Urinary bladder (tissue), 4 donors: ENCODE results near the gene UGT1A6. TPM values are rescaled to one million over a fixed set of nuclear protein-coding genes. Genes with fewer than 3 reads are reported as not detected.

ENCODE experiments used
- DNase-seq: peaks from one replicate; pipeline ENCODE4 v3.0.0-alpha.2; 2015; ENCODE audit errors: extremely low spot score
- H3K27ac ChIP-seq: one replicate; pipeline ENCODE4 v1.5.1; 2013; ENCODE audit warnings: low read depth, mild to moderate bottlenecking, moderate library complexity
- H3K36me3 ChIP-seq: one replicate; pipeline ENCODE4 v1.6.1; 2013; ENCODE audit warnings: mild to moderate bottlenecking, moderate library complexity; ENCODE audit not compliant: insufficient read depth
- H3K4me1 ChIP-seq: one replicate; pipeline ENCODE4 v1.6.1; 2013; ENCODE audit warnings: mild to moderate bottlenecking, moderate library complexity; ENCODE audit not compliant: insufficient read depth
- H3K4me3 ChIP-seq: one replicate; pipeline ENCODE4 v1.5.1; 2013; ENCODE audit warnings: low read depth, low read length
- WGBS: extraction: QIAGEN DNeasy Blood & Tissue Kit; methylation state at CpG from one replicate; pipeline ENCODE4 v1.1.7; 2013; 5-methylcytosine and 5-hydroxymethylcytosine counted together
- polyA plus RNA-seq: library from polyadenylated mRNA; stranded (reverse); fragments of 200-250 nt; gene quantifications from one replicate; pipeline ENCODE4 v1.2.3, GENCODE V29; 2013
- total RNA-seq: library from RNA; depleted of rRNA; stranded (reverse); fragments of >200 nt; gene quantifications from one replicate; pipeline ENCODE4 v1.2.3, GENCODE V29; 2014
- donor health status: healthy with polysubstance abuse.
- donor health status: healthy.

UGT1A6 gene
- total and polyA plus RNA-seq, 2 donors = 17.6 to 19.9 TPM

- no peak for DNase-seq
Observed at GRCh38 chr2:233754872-233755611, 62.4 kb downstream of the UGT1A6 start.

GRCh38 chr2:233756429-233757081 lies 63.9 kb downstream of the UGT1A6 start:
- Histone ChIP-seq H3K36me3 (no peaks in the 10 kb centered on the region), H3K4me3 (no peak overlapping the region), H3K27ac (no peak overlapping the region), H3K4me1 (no peaks in the 10 kb centered on the region)
- DNase-seq = no peak
- 72% methylated on average over 7 of the region's 7 CpGs for WGBS

More at GRCh38 chr2:233754872-233755611, 62.4 kb downstream of the UGT1A6 start:
- WGBS = 89% methylated on average over 44 of the region's 44 CpGs
- no peaks in the 10 kb centered on the region for H3K4me1 ChIP-seq
- no peak overlapping the region for H3K27ac ChIP-seq
- H3K36me3 ChIP-seq = no peaks in the 10 kb centered on the region
- no peak overlapping the region for H3K4me3 ChIP-seq

- no peaks in the 10 kb centered on the region for H3K36me3 ChIP-seq
- DNase-seq = no peak
- H3K27ac ChIP-seq = no peak overlapping the region
- H3K4me1 ChIP-seq = no peaks in the 10 kb centered on the region
- H3K4me3 ChIP-seq = no peak overlapping the region
Observed at GRCh38 chr2:233758141-233758540, 65.5 kb downstream of the UGT1A6 start.

GRCh38 chr2:233758849-233759248 lies 66.2 kb downstream of the UGT1A6 start:
- H3K4me3 ChIP-seq = no peak overlapping the region
- DNase-seq = no peak
- WGBS = 84% methylated on average over 2 of the region's 2 CpGs
- H3K36me3 ChIP-seq = no peaks in the 10 kb centered on the region
- H3K4me1 ChIP-seq = no peaks in the 10 kb centered on the region
- peak overlapping the region; percentile 41 for H3K27ac ChIP-seq

GRCh38 chr2:233760043-233760442 lies 67.4 kb downstream of the UGT1A6 start, which contains the start of gene UGT1A1:
Gene UGT1A1 (plus strand): TSS chr2:233760270. CDS start chr2:233760288, 18 bp downstream.
- H3K36me3 ChIP-seq = no peaks in the 10 kb centered on the region
- no peak for DNase-seq
- no peak within 1 kb of the TSS for H3K4me3 ChIP-seq
- 87% methylated on average over 6 of the region's 6 CpGs for WGBS
- no peaks in the 10 kb centered on the region for H3K4me1 ChIP-seq
- H3K27ac ChIP-seq = peak within 1 kb of the TSS; percentile 41

GRCh38 chr2:233761040-233761769 lies 68.5 kb downstream of the UGT1A6 start:
- peak overlapping the region; percentile 54 for H3K27ac ChIP-seq
- WGBS = 62% methylated on average over 4 of the region's 4 CpGs
- no peak overlapping the region for H3K4me3 ChIP-seq
- no peak for DNase-seq
- no peaks in the 10 kb centered on the region for H3K4me1 ChIP-seq
- no peaks in the 10 kb centered on the region for H3K36me3 ChIP-seq

- Histone ChIP-seq H3K36me3 (no peaks in the 10 kb centered on the region), H3K4me1 (no peaks in the 10 kb centered on the region), H3K27ac (no peak overlapping the region), H3K4me3 (no peak overlapping the region)
- no peak for DNase-seq
- 68% methylated on average over 7 of the region's 7 CpGs for WGBS
Observed at GRCh38 chr2:233764264-233764663, 71.6 kb downstream of the UGT1A6 start.

- no peak for DNase-seq
- WGBS = 55% methylated on average over 3 of the region's 3 CpGs
- no peaks in the 10 kb centered on the region for H3K4me1 ChIP-seq
- H3K4me3 ChIP-seq = no peak overlapping the region
- peak overlapping the region; percentile 15 for H3K27ac ChIP-seq
- H3K36me3 ChIP-seq = no peaks in the 10 kb centered on the region
Observed at GRCh38 chr2:233764761-233765160, 72.1 kb downstream of the UGT1A6 start.

- WGBS = 79% methylated on average over 4 of the region's 4 CpGs
- Histone ChIP-seq H3K4me1 (no peaks in the 10 kb centered on the region), H3K27ac (no peak overlapping the region), H3K4me3 (no peak overlapping the region), H3K36me3 (no peaks in the 10 kb centered on the region)
- DNase-seq = no peak
Observed at GRCh38 chr2:233766416-233766815, 73.7 kb downstream of the UGT1A6 start.

- Histone ChIP-seq H3K4me3 (no peak overlapping the region), H3K4me1 (no peaks in the 10 kb centered on the region), H3K36me3 (no peaks in the 10 kb centered on the region), H3K27ac (no peak overlapping the region)
- WGBS = 76% methylated on average over 4 of the region's 4 CpGs
- no peak for DNase-seq
Observed at GRCh38 chr2:233768076-233768475, 75.4 kb downstream of the UGT1A6 start.

GRCh38 chr2:233769260-233769659 lies 76.6 kb downstream of the UGT1A6 start:
- H3K4me1 ChIP-seq = no peaks in the 10 kb centered on the region
- no peak overlapping the region for H3K27ac ChIP-seq
- H3K36me3 ChIP-seq = no peaks in the 10 kb centered on the region
- no peak for DNase-seq
- H3K4me3 ChIP-seq = no peak overlapping the region
- 92% methylated on average over 9 of the region's 9 CpGs for WGBS

GRCh38 chr2:233772153-233772552 lies 79.5 kb downstream of the UGT1A6 start:
- WGBS = 90% methylated on average over 16 of the region's 16 CpGs
- no peaks in the 10 kb centered on the region for H3K4me1 ChIP-seq
- H3K36me3 ChIP-seq = no peaks in the 10 kb centered on the region
- DNase-seq = no peak
- H3K27ac ChIP-seq = no peak overlapping the region
- no peak overlapping the region for H3K4me3 ChIP-seq

GRCh38 chr2:233772583-233772982 lies 79.9 kb downstream of the UGT1A6 start:
- no peak overlapping the region for H3K27ac ChIP-seq
- H3K4me1 ChIP-seq = no peaks in the 10 kb centered on the region
- WGBS = 66% methylated on average over 5 of the region's 5 CpGs
- no peak for DNase-seq
- no peaks in the 10 kb centered on the region for H3K36me3 ChIP-seq
- H3K4me3 ChIP-seq = no peak overlapping the region

- Histone ChIP-seq H3K36me3 (no peaks in the 10 kb centered on the region), H3K4me1 (no peaks in the 10 kb centered on the region), H3K4me3 (no peak overlapping the region), H3K27ac (no peak overlapping the region)
- no peak for DNase-seq
- WGBS = 91% methylated on average over 5 of the region's 5 CpGs
Observed at GRCh38 chr2:233773854-233774253, 81.2 kb downstream of the UGT1A6 start.
